Lower leg skin (tissue), 3 donors: ENCODE data around the gene MTMR1.

ENCODE experiments used
- POLR2A ChIP-seq, 2 donors: fragments of 450-650 bp; IDR thresholded peaks; one replicate each; pipeline ENCODE4 v1.6.1; 2016 to 2017; ENCODE audit warnings: antibody characterized with exemption in 2 of 2, mild to moderate bottlenecking in 1 of 2, moderate library complexity in 1 of 2
- TF ChIP-seq, protein P1 (sequence below), 3 donors: fragments of 450-650 bp; IDR thresholded peaks; one replicate each; pipeline ENCODE4 v1.5.1; 2016; ENCODE audit warnings: antibody characterized with exemption in 3 of 3, mild to moderate bottlenecking in 3 of 3, moderate library complexity in 2 of 3

- TF ChIP-seq, protein P1, sequence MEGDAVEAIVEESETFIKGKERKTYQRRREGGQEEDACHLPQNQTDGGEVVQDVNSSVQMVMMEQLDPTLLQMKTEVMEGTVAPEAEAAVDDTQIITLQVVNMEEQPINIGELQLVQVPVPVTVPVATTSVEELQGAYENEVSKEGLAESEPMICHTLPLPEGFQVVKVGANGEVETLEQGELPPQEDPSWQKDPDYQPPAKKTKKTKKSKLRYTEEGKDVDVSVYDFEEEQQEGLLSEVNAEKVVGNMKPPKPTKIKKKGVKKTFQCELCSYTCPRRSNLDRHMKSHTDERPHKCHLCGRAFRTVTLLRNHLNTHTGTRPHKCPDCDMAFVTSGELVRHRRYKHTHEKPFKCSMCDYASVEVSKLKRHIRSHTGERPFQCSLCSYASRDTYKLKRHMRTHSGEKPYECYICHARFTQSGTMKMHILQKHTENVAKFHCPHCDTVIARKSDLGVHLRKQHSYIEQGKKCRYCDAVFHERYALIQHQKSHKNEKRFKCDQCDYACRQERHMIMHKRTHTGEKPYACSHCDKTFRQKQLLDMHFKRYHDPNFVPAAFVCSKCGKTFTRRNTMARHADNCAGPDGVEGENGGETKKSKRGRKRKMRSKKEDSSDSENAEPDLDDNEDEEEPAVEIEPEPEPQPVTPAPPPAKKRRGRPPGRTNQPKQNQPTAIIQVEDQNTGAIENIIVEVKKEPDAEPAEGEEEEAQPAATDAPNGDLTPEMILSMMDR (IDR thresholded peaks at IDR 0.05): no peak
- TF ChIP-seq POLR2A (IDR thresholded peaks at IDR 0.05): no peak
These were observed 5.8 kb downstream of the MTMR1 start for GRCh38 chrX:150698981-150699380.
